ENCODE results near the gene MX1.

Gene MX1, protein sequence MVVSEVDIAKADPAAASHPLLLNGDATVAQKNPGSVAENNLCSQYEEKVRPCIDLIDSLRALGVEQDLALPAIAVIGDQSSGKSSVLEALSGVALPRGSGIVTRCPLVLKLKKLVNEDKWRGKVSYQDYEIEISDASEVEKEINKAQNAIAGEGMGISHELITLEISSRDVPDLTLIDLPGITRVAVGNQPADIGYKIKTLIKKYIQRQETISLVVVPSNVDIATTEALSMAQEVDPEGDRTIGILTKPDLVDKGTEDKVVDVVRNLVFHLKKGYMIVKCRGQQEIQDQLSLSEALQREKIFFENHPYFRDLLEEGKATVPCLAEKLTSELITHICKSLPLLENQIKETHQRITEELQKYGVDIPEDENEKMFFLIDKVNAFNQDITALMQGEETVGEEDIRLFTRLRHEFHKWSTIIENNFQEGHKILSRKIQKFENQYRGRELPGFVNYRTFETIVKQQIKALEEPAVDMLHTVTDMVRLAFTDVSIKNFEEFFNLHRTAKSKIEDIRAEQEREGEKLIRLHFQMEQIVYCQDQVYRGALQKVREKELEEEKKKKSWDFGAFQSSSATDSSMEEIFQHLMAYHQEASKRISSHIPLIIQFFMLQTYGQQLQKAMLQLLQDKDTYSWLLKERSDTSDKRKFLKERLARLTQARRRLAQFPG

DNA sequence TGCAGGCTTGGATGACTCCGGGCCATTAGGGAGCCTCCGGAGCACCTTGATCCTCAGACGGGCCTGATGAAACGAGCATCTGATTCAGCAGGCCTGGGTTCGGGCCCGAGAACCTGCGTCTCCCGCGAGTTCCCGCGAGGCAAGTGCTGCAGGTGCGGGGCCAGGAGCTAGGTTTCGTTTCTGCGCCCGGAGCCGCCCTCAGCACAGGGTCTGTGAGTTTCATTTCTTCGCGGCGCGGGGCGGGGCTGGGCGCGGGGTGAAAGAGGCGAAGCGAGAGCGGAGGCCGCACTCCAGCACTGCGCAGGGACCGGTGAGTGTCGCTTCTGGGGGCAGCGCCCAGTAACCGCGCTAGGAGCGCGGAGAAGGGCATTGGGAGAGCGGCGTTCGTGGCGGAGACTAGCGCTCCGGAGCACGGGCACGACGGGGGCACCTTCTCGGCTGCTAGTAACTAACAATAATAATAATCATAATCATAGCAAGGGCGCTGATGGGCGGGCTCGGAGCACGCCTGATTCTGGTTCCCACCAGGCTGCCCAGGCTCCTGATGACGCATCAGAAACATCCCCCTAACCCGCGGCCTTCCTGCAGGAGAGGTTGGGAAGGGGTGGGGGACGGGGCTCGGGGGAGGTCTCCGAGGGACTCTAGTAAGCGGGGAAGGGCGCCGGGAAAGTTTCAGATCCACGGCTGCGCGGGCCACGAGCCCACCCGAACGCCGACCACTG lies at the start of gene MX1:
Gene MX1, plus strand, starts transcription at position 286 of the 722 bp plus-strand sequence. CDS start 5,832 bp downstream, outside the sequence.
- no peaks in the 10 kb centered on the region for H3K9me3 Mint-ChIP-seq
- peak; percentile 93 for ATAC-seq
- H3K27me3 Mint-ChIP-seq, result no peaks in the 10 kb centered on the region
- H3K4me3 Mint-ChIP-seq, result peak within 1 kb of the TSS; percentile 95
- no peaks in the 10 kb centered on the region for H3K36me3 Mint-ChIP-seq
- H3K4me1 Mint-ChIP-seq, result peaks cover 85% of the 10 kb centered on the region
- H3K27ac Mint-ChIP-seq, result peak within 1 kb of the TSS; percentile 95

DNA sequence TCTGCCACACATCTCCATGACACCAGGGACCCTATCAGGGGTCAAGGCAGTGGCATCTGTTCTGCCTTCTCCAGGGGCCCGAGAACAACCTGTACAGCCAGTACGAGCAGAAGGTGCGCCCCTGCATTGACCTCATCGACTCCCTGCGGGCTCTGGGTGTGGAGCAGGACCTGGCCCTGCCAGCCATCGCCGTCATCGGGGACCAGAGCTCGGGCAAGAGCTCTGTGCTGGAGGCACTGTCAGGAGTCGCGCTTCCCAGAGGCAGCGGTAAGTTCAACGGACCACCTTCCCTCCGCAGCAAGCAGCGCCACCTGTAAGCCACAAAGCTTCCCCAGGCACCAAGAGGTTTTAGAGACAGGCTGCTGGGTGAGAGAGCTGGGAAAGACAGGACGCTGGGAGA lies 48.3 kb upstream of the MX1 start:
- H3K36me3 Mint-ChIP-seq, result peaks cover 51% of the 10 kb centered on the region
- H3K4me3 Mint-ChIP-seq, result no peak overlapping the region
- H3K27me3 Mint-ChIP-seq, result no peaks in the 10 kb centered on the region
- peaks cover 18% of the 10 kb centered on the region for H3K4me1 Mint-ChIP-seq
- no peak for ATAC-seq
- peak overlapping the region; percentile 10 for H3K27ac Mint-ChIP-seq
- H3K9me3 Mint-ChIP-seq, result no peaks in the 10 kb centered on the region

DNA sequence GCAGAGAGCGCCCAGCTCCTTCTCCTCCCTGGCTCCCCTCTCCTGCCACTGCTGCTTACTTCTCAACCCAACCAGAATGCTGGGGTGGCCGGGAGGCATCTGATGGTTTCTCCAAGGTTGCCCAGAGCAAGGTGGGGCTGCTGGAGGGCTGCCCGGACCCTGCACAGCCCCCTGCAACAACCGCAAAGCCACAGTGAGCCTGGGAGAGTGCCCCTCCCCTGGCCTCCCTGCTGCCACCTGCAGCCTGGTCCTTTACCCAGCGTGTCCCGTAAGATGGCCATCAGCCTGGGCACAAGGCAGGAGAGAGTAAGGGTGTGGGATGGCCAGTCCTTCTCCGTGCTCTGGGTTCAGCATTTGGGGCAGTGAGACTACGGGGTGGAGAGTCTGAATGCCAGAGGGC lies 47.2 kb upstream of the MX1 start:
- peaks cover 18% of the 10 kb centered on the region for H3K4me1 Mint-ChIP-seq

DNA sequence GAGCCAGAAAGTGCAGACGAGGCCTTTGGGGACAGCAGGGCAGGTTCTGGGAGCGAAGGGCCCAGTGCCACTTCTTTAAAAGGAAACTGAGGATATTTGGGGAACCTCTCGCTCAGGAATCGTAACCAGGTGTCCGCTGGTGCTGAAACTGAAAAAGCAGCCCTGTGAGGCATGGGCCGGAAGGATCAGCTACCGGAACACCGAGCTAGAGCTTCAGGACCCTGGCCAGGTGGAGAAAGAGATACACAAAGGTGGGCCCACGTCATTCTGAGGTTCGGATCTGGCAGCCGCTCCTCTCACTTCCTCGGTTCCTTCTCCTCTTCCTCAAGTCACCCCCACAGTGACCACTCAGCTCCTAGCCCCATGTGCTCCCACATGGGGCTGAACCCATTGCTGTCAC lies 46.1 kb upstream of the MX1 start:
- ATAC-seq, result no peak
- H3K27me3 Mint-ChIP-seq, result no peaks in the 10 kb centered on the region
- H3K9me3 Mint-ChIP-seq, result no peaks in the 10 kb centered on the region
- no peak overlapping the region for H3K27ac Mint-ChIP-seq
- peaks cover 13% of the 10 kb centered on the region for H3K4me1 Mint-ChIP-seq
- peaks cover 49% of the 10 kb centered on the region for H3K36me3 Mint-ChIP-seq
- no peak overlapping the region for H3K4me3 Mint-ChIP-seq

More for the DNA sequence above, 47.2 kb upstream of the MX1 start:
- ATAC-seq, result no peak
- H3K9me3 Mint-ChIP-seq, result no peaks in the 10 kb centered on the region
- no peak overlapping the region for H3K4me3 Mint-ChIP-seq
- no peak overlapping the region for H3K27ac Mint-ChIP-seq
- peaks cover 52% of the 10 kb centered on the region for H3K36me3 Mint-ChIP-seq
- H3K27me3 Mint-ChIP-seq, result no peaks in the 10 kb centered on the region

DNA sequence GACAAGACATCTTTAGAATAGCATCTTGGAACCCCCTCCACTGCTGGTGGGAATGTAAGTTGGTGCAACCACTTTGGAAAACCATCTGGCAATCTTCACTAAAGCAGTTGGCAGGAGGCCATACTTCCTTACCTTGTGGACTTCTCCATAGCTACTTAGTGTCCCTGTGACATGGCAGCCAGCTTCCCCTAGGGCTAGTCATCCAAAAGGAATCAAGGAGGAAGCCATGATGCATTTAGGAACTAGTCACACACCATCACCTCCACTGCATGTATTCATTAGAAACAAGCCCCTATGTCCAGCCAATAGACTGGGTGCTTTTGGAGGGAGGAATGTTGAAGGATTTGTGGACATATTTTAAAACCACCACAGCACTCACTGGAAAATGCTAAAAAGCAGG lies 44.3 kb upstream of the MX1 start:
- peaks cover 51% of the 10 kb centered on the region for H3K36me3 Mint-ChIP-seq
- H3K4me3 Mint-ChIP-seq, result no peak overlapping the region
- no peaks in the 10 kb centered on the region for H3K9me3 Mint-ChIP-seq
- H3K4me1 Mint-ChIP-seq, result peaks cover 10% of the 10 kb centered on the region
- no peak overlapping the region for H3K27ac Mint-ChIP-seq
- no peak for ATAC-seq
- H3K27me3 Mint-ChIP-seq, result no peaks in the 10 kb centered on the region

DNA sequence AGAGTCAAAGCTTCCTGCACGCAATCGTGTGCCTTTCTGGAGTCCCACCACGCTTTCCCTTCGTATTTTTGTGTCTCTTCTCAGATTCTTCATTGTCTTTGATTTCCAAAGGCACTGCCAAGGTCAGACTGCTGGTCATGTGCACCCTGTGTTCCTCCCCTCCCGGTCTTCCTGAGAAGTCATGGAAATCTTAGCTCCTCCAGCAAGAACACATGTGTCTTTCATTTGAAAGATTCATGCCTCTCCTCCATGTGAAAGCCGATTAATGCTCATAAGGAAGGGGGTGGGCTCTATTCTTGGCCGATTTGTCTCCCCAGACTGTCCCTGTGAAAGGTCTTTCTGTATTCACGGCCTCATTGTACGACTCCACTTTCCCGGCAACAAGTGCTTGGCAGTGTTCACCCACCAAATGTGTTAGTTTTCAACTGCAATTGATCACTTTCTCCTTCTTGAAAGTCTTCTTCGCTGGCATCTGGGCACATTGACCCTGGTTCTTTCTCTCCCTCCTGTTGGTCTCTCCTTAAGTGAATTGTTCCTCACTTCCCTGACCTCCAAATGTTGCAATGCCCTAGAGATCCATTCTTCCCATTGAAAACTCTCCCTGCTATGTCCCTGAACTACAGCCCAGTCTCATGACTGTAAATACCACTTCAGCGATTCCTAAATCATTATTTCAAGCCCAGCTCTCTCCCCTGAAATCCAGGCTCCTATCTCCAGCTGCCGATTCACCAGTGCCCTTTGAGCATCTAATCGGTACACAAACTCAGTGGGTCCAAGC lies 38.8 kb upstream of the MX1 start:
- H3K4me1 Mint-ChIP-seq, result no peaks in the 10 kb centered on the region
- H3K36me3 Mint-ChIP-seq, result peaks cover 46% of the 10 kb centered on the region
- no peaks in the 10 kb centered on the region for H3K27me3 Mint-ChIP-seq
- no peak overlapping the region for H3K4me3 Mint-ChIP-seq
- no peaks in the 10 kb centered on the region for H3K9me3 Mint-ChIP-seq
- no peak for ATAC-seq
- H3K27ac Mint-ChIP-seq, result no peak overlapping the region

DNA sequence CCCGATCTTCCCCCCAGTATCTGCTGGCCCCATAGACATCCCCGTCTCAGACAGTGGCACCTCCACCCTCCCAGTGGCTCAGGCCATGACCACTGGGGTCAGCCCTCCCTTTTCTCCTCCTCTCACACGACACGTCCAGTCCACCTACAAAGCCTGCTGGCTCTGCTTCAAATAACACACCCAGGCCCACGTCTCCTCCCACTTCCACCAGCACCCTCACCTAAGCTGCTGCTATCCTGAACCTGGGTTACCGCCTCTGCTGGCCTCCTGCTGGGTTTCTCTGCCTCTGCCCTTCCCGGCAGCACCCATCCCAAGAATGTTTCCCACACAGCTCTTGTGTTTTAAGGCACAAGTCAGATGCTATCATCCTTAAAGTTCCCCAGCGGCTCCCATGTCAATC lies 38.2 kb upstream of the MX1 start:
- Mint-ChIP-seq H3K9me3 (no peaks in the 10 kb centered on the region), H3K27me3 (no peaks in the 10 kb centered on the region), H3K36me3 (peaks cover 41% of the 10 kb centered on the region), H3K27ac (no peak overlapping the region), H3K4me3 (no peak overlapping the region), H3K4me1 (no peaks in the 10 kb centered on the region)
- ATAC-seq, result no peak

DNA sequence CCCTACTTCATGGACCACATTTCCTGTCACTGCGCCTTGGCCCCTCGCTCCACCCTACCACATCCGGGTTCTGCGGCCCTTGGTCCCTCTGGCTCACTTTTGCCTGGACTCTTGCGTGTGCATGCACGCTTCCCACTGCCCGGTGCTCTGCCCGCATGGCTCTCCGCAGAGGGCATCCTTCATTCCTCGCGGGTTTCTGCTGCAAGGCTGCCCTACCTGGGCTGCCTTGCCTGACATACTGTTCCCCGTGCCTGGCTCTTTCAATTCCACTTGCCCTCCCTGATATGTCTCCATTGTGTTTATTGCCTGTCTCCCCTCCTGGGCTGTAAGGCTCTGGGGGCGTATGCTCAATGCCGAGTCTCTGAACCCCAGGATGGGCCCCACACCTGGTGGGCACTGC lies 37.8 kb upstream of the MX1 start:
- no peak overlapping the region for H3K4me3 Mint-ChIP-seq
- H3K4me1 Mint-ChIP-seq, result no peaks in the 10 kb centered on the region
- H3K36me3 Mint-ChIP-seq, result peaks cover 44% of the 10 kb centered on the region
- H3K9me3 Mint-ChIP-seq, result no peaks in the 10 kb centered on the region
- no peak for ATAC-seq
- H3K27me3 Mint-ChIP-seq, result no peaks in the 10 kb centered on the region
- H3K27ac Mint-ChIP-seq, result no peak overlapping the region

DNA sequence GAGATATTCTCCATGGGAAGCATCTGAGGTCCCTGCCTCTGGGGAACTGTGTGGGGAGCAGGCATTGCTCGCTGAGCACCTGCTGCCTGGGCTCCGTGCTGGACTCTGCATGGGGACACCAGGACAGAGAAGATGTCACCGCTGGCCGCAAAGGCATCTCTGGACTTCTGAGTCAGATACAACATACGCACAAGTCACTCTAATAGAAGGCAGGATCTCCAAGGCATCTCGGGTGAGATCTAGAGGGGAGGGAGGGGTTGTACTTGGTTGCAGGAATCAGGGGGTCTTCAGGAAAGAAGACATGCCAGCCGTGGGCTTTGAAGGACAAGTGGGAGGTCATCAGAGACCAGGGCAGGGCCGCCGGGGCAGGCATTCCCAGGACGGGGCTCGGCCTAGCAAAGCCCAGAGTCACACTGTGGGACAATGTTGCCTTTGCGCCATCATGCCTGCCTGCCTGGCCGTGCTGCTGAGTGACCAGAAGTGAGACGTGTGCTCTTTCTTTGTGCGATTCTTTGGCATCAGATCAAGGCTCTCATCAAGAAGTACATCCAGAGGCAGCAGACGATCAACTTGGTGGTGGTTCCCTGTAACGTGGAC lies 35.9 kb upstream of the MX1 start:
- Mint-ChIP-seq H3K27ac (no peak overlapping the region), H3K27me3 (no peaks in the 10 kb centered on the region), H3K9me3 (no peaks in the 10 kb centered on the region), H3K36me3 (peaks cover 62% of the 10 kb centered on the region), H3K4me3 (no peak overlapping the region), H3K4me1 (no peaks in the 10 kb centered on the region)
- ATAC-seq, result no peak

DNA sequence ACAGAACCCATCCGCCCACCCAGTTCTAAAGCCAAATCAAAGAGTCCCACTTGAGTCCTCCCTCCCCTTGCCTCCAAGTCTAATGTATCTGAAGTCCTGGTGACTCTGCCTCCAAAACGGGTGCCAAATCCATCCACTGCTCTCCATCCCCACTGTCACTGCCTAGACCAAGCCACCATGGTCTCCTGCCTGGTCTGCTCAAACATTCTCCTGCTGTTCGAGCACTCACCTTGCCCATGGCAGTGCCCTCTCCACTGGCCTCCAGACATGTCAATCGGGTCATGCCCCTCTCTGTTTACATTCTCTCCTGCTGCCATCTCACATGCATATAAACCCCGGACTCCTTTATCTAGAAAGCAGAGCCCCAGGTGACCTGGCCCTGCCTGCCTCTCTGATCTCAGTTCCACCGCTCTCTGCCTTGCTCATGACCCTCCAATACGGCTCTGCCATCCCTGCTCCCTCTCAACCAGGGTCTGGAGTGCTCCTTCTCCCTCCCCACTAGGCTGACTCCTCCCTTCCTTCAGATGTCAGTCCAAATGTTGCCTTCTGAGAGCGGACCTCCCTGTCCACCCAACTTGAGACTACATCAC lies 32.1 kb upstream of the MX1 start:
- H3K27ac Mint-ChIP-seq, result no peak overlapping the region
- no peak overlapping the region for H3K4me3 Mint-ChIP-seq
- peaks cover 15% of the 10 kb centered on the region for H3K4me1 Mint-ChIP-seq
- peaks cover 56% of the 10 kb centered on the region for H3K36me3 Mint-ChIP-seq
- no peak for ATAC-seq
- H3K27me3 Mint-ChIP-seq, result no peaks in the 10 kb centered on the region
- H3K9me3 Mint-ChIP-seq, result no peaks in the 10 kb centered on the region

DNA sequence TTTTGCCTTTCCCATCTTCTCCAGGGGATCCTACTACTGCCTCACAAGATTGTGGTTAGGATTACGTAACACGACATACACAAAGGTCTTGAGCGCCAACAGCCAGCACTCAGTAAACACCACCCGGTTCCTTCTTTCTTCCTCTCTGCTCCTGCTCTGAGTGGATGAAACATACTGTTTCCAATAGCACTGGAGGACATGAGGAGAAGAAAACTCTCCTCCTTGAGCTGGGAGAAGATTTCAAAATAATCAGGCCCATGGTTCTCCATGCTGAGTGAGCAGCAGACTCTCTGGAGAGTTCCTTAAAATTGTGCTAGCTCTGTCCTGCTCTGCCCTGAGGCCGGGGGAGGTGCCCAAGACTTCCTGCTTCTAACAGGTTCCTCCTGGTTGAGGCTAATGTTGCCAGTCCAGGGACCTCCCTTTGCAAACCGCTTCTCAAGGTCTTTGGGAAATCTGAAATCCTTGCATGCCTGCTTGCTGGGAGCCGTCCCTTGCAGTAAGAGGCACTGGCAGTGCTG lies 29.4 kb upstream of the MX1 start:
- H3K27me3 Mint-ChIP-seq, result no peaks in the 10 kb centered on the region
- H3K4me3 Mint-ChIP-seq, result no peak overlapping the region
- peaks cover 73% of the 10 kb centered on the region for H3K36me3 Mint-ChIP-seq
- peak overlapping the region; percentile 45 for H3K27ac Mint-ChIP-seq
- ATAC-seq, result no peak
- H3K4me1 Mint-ChIP-seq, result peaks cover 15% of the 10 kb centered on the region
- no peaks in the 10 kb centered on the region for H3K9me3 Mint-ChIP-seq

DNA sequence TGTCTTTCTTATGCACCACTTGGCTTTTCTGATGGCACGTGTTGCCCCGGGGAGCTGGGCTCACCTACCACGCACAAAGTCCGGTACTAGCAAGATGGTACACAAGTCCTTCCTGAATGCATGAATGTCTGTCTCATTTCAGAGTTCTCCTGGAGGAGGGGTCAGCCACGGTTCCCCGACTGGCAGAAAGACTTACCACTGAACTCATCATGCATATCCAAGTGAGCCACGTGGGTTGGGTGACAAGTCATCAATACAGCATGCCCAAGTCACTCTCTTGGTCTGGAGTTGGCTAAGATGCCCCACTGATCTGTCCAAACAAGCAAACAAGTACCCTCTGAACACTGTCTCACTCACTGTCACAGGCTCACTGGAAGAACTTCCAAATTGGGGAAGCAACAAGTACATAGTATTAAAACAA lies 28.6 kb upstream of the MX1 start:
- H3K4me1 Mint-ChIP-seq, result peaks cover 15% of the 10 kb centered on the region
- peak; percentile 48 for ATAC-seq
- peak overlapping the region; percentile 45 for H3K27ac Mint-ChIP-seq
- H3K9me3 Mint-ChIP-seq, result no peaks in the 10 kb centered on the region
- H3K36me3 Mint-ChIP-seq, result peaks cover 80% of the 10 kb centered on the region
- H3K27me3 Mint-ChIP-seq, result no peaks in the 10 kb centered on the region
- H3K4me3 Mint-ChIP-seq, result no peak overlapping the region

DNA sequence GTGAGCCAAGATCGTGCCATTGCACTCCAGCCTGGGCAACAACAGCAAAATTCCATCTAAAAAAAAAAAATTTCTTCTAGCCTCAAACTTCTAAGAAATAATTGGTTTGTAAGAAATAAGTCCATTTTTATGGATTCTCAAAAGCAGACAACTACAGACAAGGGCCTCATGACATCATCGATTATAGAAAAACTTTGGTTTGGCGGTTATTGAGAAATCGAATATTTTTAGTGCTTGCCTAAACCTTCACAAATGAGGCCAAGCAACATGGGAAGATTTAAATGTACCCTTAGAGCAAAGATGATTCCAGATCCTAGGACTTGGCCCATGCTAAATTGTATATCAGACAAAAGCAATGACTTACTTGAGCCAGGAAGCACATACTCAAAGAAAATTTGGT lies 27.8 kb upstream of the MX1 start:
- no peaks in the 10 kb centered on the region for H3K27me3 Mint-ChIP-seq

DNA sequence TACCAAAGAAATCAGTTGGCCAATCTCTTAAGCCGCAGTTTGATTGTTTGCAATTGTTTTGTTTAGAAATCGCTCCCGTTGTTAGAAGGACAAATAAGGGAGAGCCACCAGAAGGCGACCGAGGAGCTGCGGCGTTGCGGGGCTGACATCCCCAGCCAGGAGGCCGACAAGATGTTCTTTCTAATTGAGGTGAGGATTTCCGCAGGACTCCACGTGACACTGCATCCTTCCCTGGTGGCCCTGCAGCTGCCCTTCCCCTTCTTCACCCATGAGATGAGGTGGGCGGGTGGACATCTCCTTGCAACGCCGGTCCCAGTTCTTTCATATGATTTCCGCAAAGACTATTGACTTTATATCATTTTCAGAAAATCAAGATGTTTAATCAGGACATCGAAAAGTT lies 27.2 kb upstream of the MX1 start:
- no peak overlapping the region for H3K27ac Mint-ChIP-seq
- ATAC-seq, result no peak
- no peak overlapping the region for H3K4me3 Mint-ChIP-seq
- peaks cover 15% of the 10 kb centered on the region for H3K4me1 Mint-ChIP-seq
- H3K36me3 Mint-ChIP-seq, result peaks cover 85% of the 10 kb centered on the region
- no peaks in the 10 kb centered on the region for H3K9me3 Mint-ChIP-seq
- H3K27me3 Mint-ChIP-seq, result no peaks in the 10 kb centered on the region

More for the DNA sequence above, 27.8 kb upstream of the MX1 start:
- no peak for ATAC-seq
- peaks cover 15% of the 10 kb centered on the region for H3K4me1 Mint-ChIP-seq
- H3K9me3 Mint-ChIP-seq, result no peaks in the 10 kb centered on the region
- H3K36me3 Mint-ChIP-seq, result peaks cover 86% of the 10 kb centered on the region
- no peak overlapping the region for H3K27ac Mint-ChIP-seq
- no peak overlapping the region for H3K4me3 Mint-ChIP-seq
